Tibial nerve (tissue), 4 donors: Measurements from ENCODE around the gene KCNK7.

ENCODE experiments used
- CTCF ChIP-seq, 5 experiments: fragments of 200-600 bp in 3 of 5; fragments of 450-650 bp in 2 of 5; sonication (generic) in 3 of 5; IDR thresholded peaks; one replicate each; pipeline ENCODE4 v1.5.1; 2016 to 2019; ENCODE audit warnings: antibody characterized with exemption in 5 of 5, mild to moderate bottlenecking in 3 of 5, moderate library complexity in 2 of 5
- EP300 ChIP-seq, 2 donors: sonication (generic); formaldehyde crosslinking; IDR thresholded peaks; one replicate each; pipeline ENCODE4 v1.6.1; 2017; ENCODE audit warnings: antibody characterized with exemption in 2 of 2, mild to moderate bottlenecking in 1 of 2
- POLR2A ChIP-seq, 2 donors: fragments of 450-650 bp; IDR thresholded peaks; one replicate each; pipeline ENCODE4 v1.6.1; 2017; ENCODE audit warnings: antibody characterized with exemption in 2 of 2, mild to moderate bottlenecking in 2 of 2, moderate library complexity in 2 of 2

- TF ChIP-seq CTCF (IDR thresholded peaks at IDR 0.05) (no peak), POLR2A (IDR thresholded peaks at IDR 0.05) (no peak), EP300 (IDR thresholded peaks at IDR 0.05) (no peak)
Observed at GRCh38 chr11:65643971-65644370, 48.4 kb upstream of the KCNK7 start.
